H1 (cell line): ENCODE measurements around the gene EEIG1. TPM values are rescaled to one million over a fixed set of nuclear protein-coding genes. Genes with fewer than 3 reads are reported as not detected.
A peak's percentile ranks its signal among the peaks of the same experiment; 100 is the strongest.

Experiments
- CTCF ChIA-PET: fragments of 300-600 bp; sonication (Branson Sonifier 250); formaldehyde crosslinking; loops from one replicate; lab custom pipeline; 2021; ENCODE audit not compliant: partially characterized antibody; lab: Charles Lee
- POLR2A ChIA-PET: fragments of 300-600 bp; sonication (Branson Sonifier 250); formaldehyde crosslinking; loops from one replicate; lab custom pipeline; 2021; ENCODE audit warnings: inconsistent platforms; ENCODE audit not compliant: partially characterized antibody; lab: Charles Lee
- DNase-seq, 2 experiments: peaks; one replicate each; pipeline versions ENCODE4 v3.0.0 to v3.0.0-alpha.2; 2010 to 2022; ENCODE audit warnings: low spot score in 2 of 2, low read depth in 1 of 2, mixed read lengths in 1 of 2
- FAIRE-seq: peaks from 2 replicates; lab custom pipeline; 2011; peaks lifted over from hg19 to GRCh38; lab: Jason Lieb, UNC
- H2AFZ ChIP-seq: 2 replicates; pipeline ENCODE4 v1.8.1; 2012; ENCODE audit warnings: low read length, inconsistent platforms
- H2AK5ac ChIP-seq: 2 replicates; pipeline ENCODE4 v1.6.1; 2013; ENCODE audit warnings: low read depth, low read length
- H2BK120ac ChIP-seq: replicated peaks from 2 replicates; pipeline ENCODE3; 2013; ENCODE audit warnings: low read depth, low read length, inconsistent platforms
- H2BK12ac ChIP-seq: 2 replicates; pipeline ENCODE4 v1.6.1; 2013; ENCODE audit warnings: low read depth, low read length
- H2BK15ac ChIP-seq: 2 replicates; pipeline ENCODE4 v1.6.1; 2013; ENCODE audit warnings: low read length
- H2BK20ac ChIP-seq: 2 replicates; pipeline ENCODE4 v1.6.1; 2013; ENCODE audit warnings: low read length
- H2BK5ac ChIP-seq: 2 replicates; pipeline ENCODE4 v1.6.1; 2013; ENCODE audit warnings: low read depth, low read length
- H3K14ac ChIP-seq: 2 replicates; pipeline ENCODE4 v1.6.1; 2013; ENCODE audit warnings: inconsistent platforms; ENCODE audit not compliant: insufficient read length
- H3K18ac ChIP-seq: 2 replicates; pipeline ENCODE4 v1.6.1; 2013; ENCODE audit warnings: low read length; ENCODE audit errors: extremely low read depth
- H3K23ac ChIP-seq: 2 replicates; pipeline ENCODE4 v1.6.1; 2013; ENCODE audit warnings: inconsistent platforms; ENCODE audit not compliant: insufficient read length
- H3K23me2 ChIP-seq: 2 replicates; pipeline ENCODE4 v1.6.1; 2013; ENCODE audit warnings: low read depth, low read length
- H3K27ac ChIP-seq: 2 replicates; pipeline ENCODE4 v1.6.1; 2011; ENCODE audit warnings: low read depth, low read length, inconsistent platforms
- H3K27me3 ChIP-seq, 4 experiments: replicated peaks in 1 of 4; 1 replicate in 1 of 4; 2 replicates in 3 of 4; pipeline versions ENCODE4 v1.6.1 to v1.8.1; 2011 to 2013; ENCODE audit warnings: low read length in 3 of 4, mild to moderate bottlenecking in 3 of 4, inconsistent platforms in 2 of 4, mixed read lengths in 2 of 4, moderate library complexity in 1 of 4; ENCODE audit not compliant: control insufficient read depth in 3 of 4, insufficient read depth in 3 of 4; ENCODE audit errors: extremely low read depth in 1 of 4
- H3K36me3 ChIP-seq, 4 experiments: 2 replicates each; pipeline versions ENCODE4 v1.6.1 to v1.8.1; 2011 to 2013; ENCODE audit warnings: mild to moderate bottlenecking in 4 of 4, low read length in 3 of 4, moderate library complexity in 2 of 4, control low read depth in 1 of 4, inconsistent platforms in 1 of 4; ENCODE audit not compliant: insufficient read depth in 4 of 4, control insufficient read depth in 2 of 4
- H3K4ac ChIP-seq: replicated peaks from 2 replicates; pipeline ENCODE3; 2013; ENCODE audit warnings: low read length, low read depth, mixed read lengths, inconsistent platforms; ENCODE audit not compliant: insufficient read length
- H3K4me1 ChIP-seq, 4 experiments: replicated peaks in 1 of 4; 1 replicate in 1 of 4; 2 replicates in 3 of 4; pipeline versions ENCODE4 v1.6.1 to v1.8.1; 2011 to 2013; ENCODE audit warnings: low read length in 3 of 4, inconsistent platforms in 2 of 4, mixed read lengths in 1 of 4; ENCODE audit not compliant: insufficient read depth in 4 of 4, control insufficient read depth in 3 of 4
- H3K4me2 ChIP-seq, 2 experiments: 2 replicates each; pipeline versions ENCODE4 v1.6.1 to v1.8.1; 2011 to 2013; ENCODE audit warnings: low read depth in 2 of 2, low read length in 2 of 2, control low read depth in 1 of 2, inconsistent platforms in 1 of 2, mild to moderate bottlenecking in 1 of 2; ENCODE audit not compliant: insufficient read depth in 1 of 2
- H3K4me3 ChIP-seq, 4 experiments: fragments of 200-600, 300-600 bp in 1 of 4; sonication (generic), shearing (Covaris generic), sonication (Bioruptor Twin) in 1 of 4; 2 replicates each; pipeline versions ENCODE4 v1.5.1 to v1.8.1; 2011 to 2016; ENCODE audit warnings: low read length in 4 of 4, low read depth in 3 of 4, control low read depth in 2 of 4, inconsistent platforms in 2 of 4, mild to moderate bottlenecking in 2 of 4, mixed read lengths in 1 of 4, moderate library complexity in 1 of 4; ENCODE audit not compliant: insufficient read depth in 2 of 4; ENCODE audit errors: extremely low read depth in 1 of 4
- H3K56ac ChIP-seq: replicated peaks from 2 replicates; pipeline ENCODE3; 2013; ENCODE audit warnings: low read depth, mild to moderate bottlenecking, mixed read lengths, low read length, inconsistent platforms; ENCODE audit not compliant: insufficient read length
- H3K79me1 ChIP-seq: 2 replicates; pipeline ENCODE4 v1.6.1; 2013; ENCODE audit warnings: low read depth, low read length, control low read depth
- H3K79me2 ChIP-seq, 2 experiments: 2 replicates each; pipeline versions ENCODE4 v1.6.1 to v1.8.1; 2012 to 2013; ENCODE audit warnings: low read length in 2 of 2, mild to moderate bottlenecking in 2 of 2, inconsistent platforms in 1 of 2; ENCODE audit not compliant: insufficient read depth in 2 of 2, control insufficient read depth in 1 of 2
- H3K9ac ChIP-seq, 4 experiments: replicated peaks in 1 of 4; 1 replicate in 1 of 4; 2 replicates in 3 of 4; pipeline versions ENCODE4 v1.6.1 to v1.8.1; 2011 to 2013; ENCODE audit warnings: low read depth in 3 of 4, low read length in 3 of 4, control low read depth in 2 of 4, mild to moderate bottlenecking in 2 of 4, moderate library complexity in 2 of 4, inconsistent platforms in 1 of 4; ENCODE audit errors: extremely low read depth in 1 of 4
- H3K9me3 ChIP-seq, 2 experiments: 2 replicates each; pipeline versions ENCODE4 v1.6.1 to v1.8.1; 2012 to 2013; ENCODE audit warnings: mild to moderate bottlenecking in 2 of 2, moderate library complexity in 2 of 2, control low read depth in 1 of 2, inconsistent platforms in 1 of 2, low read depth in 1 of 2, low read length in 1 of 2, mixed read lengths in 1 of 2; ENCODE audit not compliant: insufficient read depth in 2 of 2
- H4K20me1 ChIP-seq, 2 experiments: replicated peaks in 1 of 2; 2 replicates each; pipeline versions ENCODE3 to v1.8.1; 2011 to 2013; ENCODE audit warnings: inconsistent platforms in 2 of 2, low read length in 2 of 2, mild to moderate bottlenecking in 1 of 2; ENCODE audit not compliant: insufficient read depth in 2 of 2, control insufficient read depth in 1 of 2
- H4K5ac ChIP-seq: 2 replicates; pipeline ENCODE4 v1.6.1; 2013; ENCODE audit warnings: low read length, low read depth, mixed read lengths, inconsistent platforms; ENCODE audit not compliant: insufficient read length
- H4K8ac ChIP-seq: 2 replicates; pipeline ENCODE4 v1.8.0; 2013; ENCODE audit warnings: mild to moderate bottlenecking, moderate library complexity, low read length, inconsistent platforms; ENCODE audit not compliant: insufficient read depth; ENCODE audit errors: extremely low read depth
- H4K91ac ChIP-seq: replicated peaks from 2 replicates; pipeline ENCODE3; 2013; ENCODE audit warnings: low read length, mixed read lengths, inconsistent platforms; ENCODE audit not compliant: insufficient read length
- GTF2F1 ChIP-seq: IDR thresholded peaks from 2 replicates; pipeline ENCODE4 v1.6.1; 2012; ENCODE audit warnings: low read depth, low read length, improper control_type of control experiment, borderline replicate concordance
- WGBS, 2 experiments: shearing (Covaris generic) in 1 of 2; methylation state at CpG; one replicate each; pipeline versions ENCODE4 v1.1.6 to v1.1.7; 2013 to 2015; ENCODE audit warnings: low lambda C conversion rate in 2 of 2, mixed read lengths in 2 of 2, inconsistent platforms in 1 of 2, low coverage in 1 of 2, missing lambda C conversion rate in 1 of 2; ENCODE audit not compliant: insufficient replicate concordance in 2 of 2, insufficient coverage in 1 of 2, insufficient read length in 1 of 2; ENCODE audit errors: extremely low coverage in 1 of 2, missing lambda C conversion rate in 1 of 2; 5-methylcytosine and 5-hydroxymethylcytosine counted together
- polyA plus RNA-seq, 7 experiments: library from polyadenylated mRNA; depleted of rRNA in 3 of 7; stranded (reverse) in 5 of 7; unstranded in 2 of 7; fragments of >200 nt in 5 of 7; fragments of 200-250 nt in 2 of 7; gene quantifications; 1 replicate in 5 of 7; 2 replicates in 1 of 7; 4 replicates in 1 of 7; pipeline versions ENCODE4 v1.2.1 to v1.2.3, GENCODE V29; 2011 to 2013; ENCODE audit warnings: missing spikeins in 2 of 7, mixed read lengths in 2 of 7
- total RNA-seq: library from RNA; stranded (reverse); fragmentation: NEBNext Ultra II Directional; extraction: Animal tissue kit (Norgen Biotek cat#: 25700); gene quantifications from 2 replicates; pipeline ENCODE4 v1.2.1, GENCODE V29; 2021
- TF ChIP-seq, protein P1 (sequence below): IDR thresholded peaks from 2 replicates; pipeline ENCODE4 v1.6.1; 2012; ENCODE audit warnings: inconsistent platforms

EEIG1 gene
- total and polyA plus RNA-seq, 2 of the 8 experiments (the other 6 are each of a cell fraction or from before 2014, with no cell fraction given), result 29.8 to 50.8 TPM

- TF ChIP-seq GTF2F1, result no peak
- TF ChIP-seq, protein P1, sequence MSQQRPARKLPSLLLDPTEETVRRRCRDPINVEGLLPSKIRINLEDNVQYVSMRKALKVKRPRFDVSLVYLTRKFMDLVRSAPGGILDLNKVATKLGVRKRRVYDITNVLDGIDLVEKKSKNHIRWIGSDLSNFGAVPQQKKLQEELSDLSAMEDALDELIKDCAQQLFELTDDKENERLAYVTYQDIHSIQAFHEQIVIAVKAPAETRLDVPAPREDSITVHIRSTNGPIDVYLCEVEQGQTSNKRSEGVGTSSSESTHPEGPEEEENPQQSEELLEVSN, result 0 out of 2 replicates have a peak, but pooled peaks have one; percentile 24
- peaks cover 0 to 62% (median 39%) of the 10 kb centered on the region in 4 experiments; a peak in 6 of 7 replicates for H3K4me1 ChIP-seq
- H4K91ac ChIP-seq, result no peak overlapping the region
- H3K18ac ChIP-seq, result no peak overlapping the region
- no peaks in the 10 kb centered on the region for H3K23me2 ChIP-seq
- no peak overlapping the region for H4K5ac ChIP-seq
- peaks cover 51% of the 10 kb centered on the region for H3K79me1 ChIP-seq
- ChIA-PET CTCF (interaction anchor here (1.1 to 7.6 kb wide), 3 partner anchors 15 to 65 kb away, joined by 3 to 41 read pairs (median 10); no protein-coding TSS in a partner anchor), POLR2A (interaction anchor here (1.4 to 1.8 kb wide), 4 partner anchors 8 to 16 kb away, joined by 3 to 8 read pairs (median 4); no protein-coding TSS in a partner anchor)
- H4K8ac ChIP-seq, result no peak overlapping the region
- H4K20me1 ChIP-seq, result peaks cover 46 to 59% of the 10 kb centered on the region in 2 experiments
- no peak overlapping the region for H2BK120ac ChIP-seq
- no peak overlapping the region for H3K56ac ChIP-seq
- H2BK5ac ChIP-seq, result peak overlapping the region; percentile 2; the same call in 1 of the 2 replicates
- peak overlapping the region; percentile 16 for H2AK5ac ChIP-seq
- peak overlapping the region in 1 of 2 experiments; percentile 60; a peak in 3 of 4 replicates for H3K4me2 ChIP-seq
- H2BK15ac ChIP-seq, result no peak overlapping the region
- H2AFZ ChIP-seq, result no peak overlapping the region
- H3K4me3 ChIP-seq, result no peak overlapping the region
- no peaks in the 10 kb centered on the region for H3K9me3 ChIP-seq
- H3K23ac ChIP-seq, result no peak overlapping the region
- no peak for FAIRE-seq
- H3K27me3 ChIP-seq, result no peaks in the 10 kb centered on the region
- no peak for DNase-seq
- H3K27ac ChIP-seq, result peak overlapping the region; percentile 30; the same call in 1 of the 2 replicates
- H3K9ac ChIP-seq, result peak overlapping the region in 1 of 4 experiments; percentile 2; a peak in 1 of 7 replicates
- no peak overlapping the region for H3K14ac ChIP-seq
- H3K79me2 ChIP-seq, result peaks cover 8 to 99% of the 10 kb centered on the region in 2 experiments; a peak in 3 of 4 replicates
- H2BK12ac ChIP-seq, result no peak overlapping the region
- 77% methylated on average over 16 of the region's 16 CpGs; no CpG with 5 or more reads in 1 of the 2 experiments for WGBS, 2 experiments
- no peaks in the 10 kb centered on the region for H3K36me3 ChIP-seq
- H2BK20ac ChIP-seq, result no peak overlapping the region
- no peak overlapping the region for H3K4ac ChIP-seq
Measured at GRCh38 chr9:127970401-127971313, 10.1 kb downstream of the EEIG1 start.
